ENCODE measurements around the gene VSIG10L.

The VSIG10L gene

GRCh38 chr19:51318687-51319648 lies 23.0 kb downstream of the VSIG10L start:
- in situ Hi-C loops (cut with MboI; ENCODE audit: low sequenced_read_pairs) = no loop called here

GRCh38 chr19:51317968-51318367 lies 24.0 kb downstream of the VSIG10L start:
- in situ Hi-C loops (cut with MboI; ENCODE audit: low sequenced_read_pairs) = no loop called here

- in situ Hi-C loops (cut with MboI; ENCODE audit: low sequenced_read_pairs) = no loop called here
Observed at GRCh38 chr19:51317376-51317775, 24.6 kb downstream of the VSIG10L start.

- in situ Hi-C loops (cut with MboI; ENCODE audit: low sequenced_read_pairs) = no loop called here
Observed at GRCh38 chr19:51316688-51317087, 25.3 kb downstream of the VSIG10L start.

GRCh38 chr19:51311351-51312257 lies 30.3 kb downstream of the VSIG10L start, which contains the start of gene IGLON5:
IGLON5 (plus strand) TSS chr19:51311644; CDS start chr19:51311848, 204 bp downstream.
- in situ Hi-C loops (cut with MboI; ENCODE audit: low sequenced_read_pairs) = no loop called here

GRCh38 chr19:51305479-51305878 lies 36.5 kb downstream of the VSIG10L start:
- in situ Hi-C loops (cut with MboI; ENCODE audit: low sequenced_read_pairs) = no loop called here

GRCh38 chr19:51301266-51301665 lies 40.7 kb downstream of the VSIG10L start:
- in situ Hi-C loops (cut with MboI; ENCODE audit: low sequenced_read_pairs) = no loop called here

- in situ Hi-C loops (cut with MboI; ENCODE audit: low sequenced_read_pairs) = no loop called here
Observed at GRCh38 chr19:51297406-51297805, 44.5 kb downstream of the VSIG10L start.

GRCh38 chr19:51296336-51297093 lies 45.4 kb downstream of the VSIG10L start:
- in situ Hi-C loops (cut with MboI; ENCODE audit: low sequenced_read_pairs) = no loop called here

GRCh38 chr19:51295382-51296126 lies 46.4 kb downstream of the VSIG10L start:
- in situ Hi-C loops (cut with MboI; ENCODE audit: low sequenced_read_pairs) = no loop called here

- in situ Hi-C loops (cut with MboI; ENCODE audit: low sequenced_read_pairs) = no loop called here
Observed at GRCh38 chr19:51294977-51295375, 47.0 kb downstream of the VSIG10L start.

- in situ Hi-C loops (cut with MboI; ENCODE audit: low sequenced_read_pairs) = no loop called here
Observed at GRCh38 chr19:51294211-51294976, 47.5 kb downstream of the VSIG10L start.

- in situ Hi-C loops (cut with MboI; ENCODE audit: low sequenced_read_pairs) = no loop called here
Observed at GRCh38 chr19:51293571-51294210, 48.2 kb downstream of the VSIG10L start.

- in situ Hi-C loops (cut with MboI; ENCODE audit: low sequenced_read_pairs) = no loop called here
Observed at GRCh38 chr19:51292971-51293370, 49.0 kb downstream of the VSIG10L start.

- in situ Hi-C loops (cut with MboI; ENCODE audit: low sequenced_read_pairs) = no loop called here
Observed at GRCh38 chr19:51289635-51290034, 52.3 kb downstream of the VSIG10L start.

GRCh38 chr19:51285682-51286081 lies 56.3 kb downstream of the VSIG10L start:
- in situ Hi-C loops (cut with MboI; ENCODE audit: low sequenced_read_pairs) = no loop called here

GRCh38 chr19:51282335-51282734 lies 59.6 kb downstream of the VSIG10L start:
- in situ Hi-C loops (cut with MboI; ENCODE audit: low sequenced_read_pairs) = no loop called here
